Measurements from ENCODE around the gene KCTD5.
"Not testable (repeated sequence)": the region's sequence is repeated elsewhere in the genome, so short reads cannot be mapped to it uniquely, and the experiment has no call there.

KCTD5 gene

DNA sequence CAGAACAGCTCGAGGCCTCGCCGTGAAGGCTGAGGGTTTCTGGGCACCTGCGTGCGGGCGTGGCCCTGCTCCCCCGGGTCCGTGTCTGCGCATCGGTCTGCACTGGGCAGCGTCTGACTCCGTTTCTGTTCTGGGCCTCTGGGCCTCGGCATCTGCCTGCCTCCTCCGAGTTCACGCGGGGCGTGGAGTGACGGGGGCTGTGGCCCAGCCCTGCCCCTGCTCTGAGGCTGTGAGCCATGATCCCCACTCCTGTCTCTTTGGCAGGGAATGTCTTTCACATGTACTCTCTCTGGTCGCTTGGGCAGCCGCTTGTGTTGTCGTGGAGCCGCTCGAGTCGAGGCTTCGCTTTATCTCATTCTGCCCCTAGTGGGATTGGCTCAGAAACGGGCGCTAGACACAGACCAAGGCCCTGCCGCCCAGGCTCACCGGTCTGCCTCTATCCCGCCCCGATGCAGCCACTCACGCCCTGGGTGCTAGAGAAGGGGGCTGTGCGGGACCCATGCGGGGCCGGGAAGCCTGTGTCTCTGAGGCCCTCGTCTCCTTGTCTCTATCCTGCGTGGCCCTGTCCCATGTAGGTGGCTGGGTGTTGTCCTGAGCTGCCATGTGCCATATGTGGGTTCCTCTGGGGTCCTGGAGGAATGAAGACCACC, 14.4 kb downstream of the KCTD5 start:
- not testable (repeated sequence) for DNase-seq (ENCODE audit: low read depth in 2 of 2)

DNA sequence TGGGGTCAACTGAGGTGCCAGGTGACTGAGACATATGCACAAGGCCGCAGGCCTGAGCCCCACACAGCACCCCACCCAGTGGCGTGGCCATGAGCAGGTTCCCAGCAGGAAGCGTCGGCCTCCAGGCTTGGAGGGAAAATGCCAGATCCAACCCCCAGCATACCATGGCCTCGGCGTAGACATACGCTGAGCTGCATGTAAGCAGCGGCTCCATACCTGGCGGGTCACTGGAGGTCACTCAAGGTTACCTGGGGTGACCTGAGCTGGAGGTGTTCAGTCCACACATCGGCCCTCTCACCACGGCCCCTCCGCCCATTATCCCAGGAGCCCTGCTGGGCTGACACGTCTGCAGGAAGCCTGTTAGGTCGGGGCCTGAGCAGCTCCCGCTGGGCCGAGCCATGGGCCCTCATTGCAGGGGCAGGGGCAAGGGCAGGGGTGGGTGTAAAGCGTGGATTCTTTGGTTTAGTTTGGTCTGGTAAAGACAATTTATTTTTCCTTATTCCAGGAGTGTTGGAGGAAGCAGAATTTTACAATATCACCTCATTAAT, 15.2 kb downstream of the KCTD5 start:
- no peak for DNase-seq (ENCODE audit: low read depth in 2 of 2)

DNA sequence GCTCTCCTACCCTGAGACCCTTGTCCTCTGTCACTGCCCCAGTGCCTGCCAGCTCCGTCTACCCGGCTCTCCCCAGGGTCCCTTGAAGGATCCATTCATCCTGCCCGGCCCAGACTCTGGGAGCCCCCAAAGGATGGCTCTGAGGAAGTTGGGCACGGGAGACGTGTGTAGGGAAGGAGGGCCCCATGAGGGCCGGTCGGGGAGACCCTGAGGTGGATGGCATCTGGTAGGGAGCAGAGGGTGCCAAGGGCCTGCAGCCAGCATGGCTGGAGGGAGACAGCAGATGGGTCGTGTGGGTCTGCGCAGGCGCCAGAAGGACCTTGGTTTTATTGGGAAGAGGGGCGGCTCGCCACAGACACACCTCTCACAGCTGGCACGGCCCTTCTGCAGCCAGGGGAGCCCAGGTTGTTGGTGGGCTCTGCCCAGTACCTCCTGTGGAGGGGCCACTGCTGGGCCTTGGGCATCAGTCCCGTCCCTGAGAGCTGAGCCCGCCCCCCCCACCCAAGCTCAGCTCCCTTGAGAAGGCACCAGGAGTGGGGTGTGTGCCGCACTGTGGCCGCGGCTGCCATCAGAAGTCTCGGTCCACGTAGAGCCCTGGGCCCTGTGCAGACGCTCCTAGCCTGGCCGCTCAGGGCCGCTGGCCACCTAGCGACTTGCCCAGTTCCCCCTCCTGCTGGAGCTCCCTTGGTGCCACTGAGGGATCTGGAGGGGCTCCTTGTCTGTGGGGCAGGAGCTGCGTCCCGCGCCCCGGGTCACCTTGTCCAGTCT, 16.0 kb downstream of the KCTD5 start:
- DNase-seq (ENCODE audit: low read depth in 2 of 2): no peak

DNA sequence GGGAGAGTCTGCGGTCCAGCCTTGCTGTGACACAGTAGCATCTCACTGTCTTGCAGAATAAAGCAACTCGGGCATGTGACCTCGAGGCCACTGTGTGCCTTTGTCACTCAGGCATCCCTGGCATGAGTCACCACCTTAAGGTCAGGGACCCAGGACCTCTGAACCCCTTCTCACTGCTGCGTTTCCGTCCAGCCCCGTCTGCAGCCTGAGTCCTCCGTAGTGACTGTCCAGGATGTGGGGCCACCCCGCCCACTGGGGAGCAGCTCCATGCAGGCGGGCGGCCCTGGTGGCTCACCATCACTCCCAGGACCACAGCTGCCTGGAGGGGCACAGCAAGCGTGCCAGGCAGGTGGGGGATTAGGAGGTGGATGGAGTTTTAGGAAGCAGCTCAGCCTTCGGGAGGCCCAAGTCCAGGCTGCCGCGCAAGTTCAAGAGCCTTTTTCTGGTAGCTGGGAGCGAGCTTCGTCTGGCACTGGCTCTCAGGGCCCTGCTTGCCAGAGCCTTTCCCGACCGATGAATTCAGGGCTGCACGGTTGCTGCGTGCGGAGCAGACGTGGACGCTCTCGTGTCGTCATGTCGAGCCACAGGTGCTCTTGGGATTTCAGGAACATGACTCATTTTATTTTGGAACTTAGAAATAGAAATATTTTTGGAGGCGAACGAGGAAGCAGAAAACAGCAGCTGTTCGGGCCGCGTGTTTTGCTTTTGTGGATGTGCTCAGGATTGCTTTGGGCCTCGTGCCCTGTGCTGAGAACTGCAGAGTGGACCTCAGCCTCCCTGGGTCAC, 16.8 kb downstream of the KCTD5 start:
- no peak for DNase-seq (ENCODE audit: low read depth in 2 of 2)

DNA sequence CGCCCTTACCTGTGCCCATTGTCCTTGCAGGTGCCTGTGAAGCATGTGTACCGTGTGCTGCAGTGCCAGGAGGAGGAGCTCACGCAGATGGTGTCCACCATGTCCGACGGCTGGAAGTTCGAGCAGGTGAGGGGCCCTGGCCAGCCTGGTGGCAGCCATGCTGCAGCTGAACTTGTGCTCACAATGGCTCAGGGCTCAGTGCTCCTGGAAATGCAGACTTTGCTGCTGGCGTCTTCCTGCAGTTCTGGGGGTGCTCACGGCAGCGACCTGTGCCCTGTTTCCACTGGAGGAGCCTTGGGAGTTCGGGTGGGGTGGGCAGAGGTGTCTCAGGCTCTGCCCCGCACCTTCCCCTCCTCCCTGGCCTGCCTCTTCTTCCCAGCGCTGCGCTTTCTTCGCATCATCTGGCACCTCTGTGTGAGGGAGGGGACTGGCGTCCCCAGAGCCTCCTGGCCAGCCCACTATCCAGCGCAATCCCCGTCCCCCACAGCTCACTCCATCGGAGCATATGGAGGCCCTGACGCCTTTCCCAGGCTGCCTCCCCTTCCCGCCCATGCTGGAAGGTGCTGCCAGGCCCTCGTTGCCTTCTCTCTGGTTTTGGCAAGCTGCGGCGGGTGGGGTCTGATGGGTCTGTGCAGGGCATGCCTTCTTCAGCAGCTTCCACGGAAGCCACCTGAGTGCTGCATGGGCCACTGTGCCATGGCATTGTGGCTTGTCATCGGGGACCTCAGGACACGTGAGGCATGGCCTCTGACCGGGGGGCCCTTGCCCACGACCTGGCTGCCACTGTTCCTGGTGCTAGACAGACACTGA, 17.7 kb downstream of the KCTD5 start:
- no peak for DNase-seq (ENCODE audit: low read depth in 2 of 2)

DNA sequence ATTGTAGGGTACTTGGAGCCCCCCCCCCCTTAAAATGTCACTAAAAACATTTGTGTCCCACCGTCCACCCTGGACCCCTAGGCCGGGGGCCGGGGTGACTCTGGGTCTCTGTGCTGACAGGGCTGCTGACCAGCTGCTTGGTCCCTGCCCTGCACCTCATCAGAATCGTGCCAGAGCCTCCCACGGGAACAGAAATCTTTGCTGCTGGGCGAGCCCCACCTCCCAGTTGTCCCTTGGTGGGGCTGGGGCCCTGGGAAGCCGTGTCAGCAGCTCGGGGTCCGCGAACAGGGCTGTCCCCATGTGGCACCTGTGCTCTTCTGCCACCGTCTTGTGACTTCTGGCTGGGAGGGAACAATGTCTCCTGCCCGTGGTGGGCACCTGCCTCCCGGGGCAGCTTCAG, 18.5 kb downstream of the KCTD5 start:
- DNase-seq (ENCODE audit: low read depth in 2 of 2): no peak

DNA sequence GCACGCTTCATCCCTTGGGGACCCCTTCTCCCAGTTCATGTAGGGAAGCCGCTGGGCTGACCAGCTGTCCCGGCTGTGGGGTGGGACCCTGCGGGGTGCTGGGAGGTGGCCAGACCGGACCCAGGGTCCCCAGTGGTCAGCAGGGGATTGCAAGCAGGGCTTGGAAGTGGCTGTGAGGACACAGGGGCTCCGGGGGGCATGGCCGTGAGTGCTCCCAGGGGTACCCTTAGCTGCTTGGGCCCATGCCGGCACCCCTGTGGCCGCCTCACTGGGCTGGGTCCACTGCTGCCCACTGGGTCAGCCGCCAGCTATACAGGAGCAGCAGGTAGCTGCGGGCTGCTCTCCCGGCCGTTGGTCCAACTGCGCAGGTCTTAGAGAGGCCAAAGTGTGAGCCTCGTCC, 18.9 kb downstream of the KCTD5 start:
- no peak for DNase-seq (ENCODE audit: low read depth in 2 of 2)

DNA sequence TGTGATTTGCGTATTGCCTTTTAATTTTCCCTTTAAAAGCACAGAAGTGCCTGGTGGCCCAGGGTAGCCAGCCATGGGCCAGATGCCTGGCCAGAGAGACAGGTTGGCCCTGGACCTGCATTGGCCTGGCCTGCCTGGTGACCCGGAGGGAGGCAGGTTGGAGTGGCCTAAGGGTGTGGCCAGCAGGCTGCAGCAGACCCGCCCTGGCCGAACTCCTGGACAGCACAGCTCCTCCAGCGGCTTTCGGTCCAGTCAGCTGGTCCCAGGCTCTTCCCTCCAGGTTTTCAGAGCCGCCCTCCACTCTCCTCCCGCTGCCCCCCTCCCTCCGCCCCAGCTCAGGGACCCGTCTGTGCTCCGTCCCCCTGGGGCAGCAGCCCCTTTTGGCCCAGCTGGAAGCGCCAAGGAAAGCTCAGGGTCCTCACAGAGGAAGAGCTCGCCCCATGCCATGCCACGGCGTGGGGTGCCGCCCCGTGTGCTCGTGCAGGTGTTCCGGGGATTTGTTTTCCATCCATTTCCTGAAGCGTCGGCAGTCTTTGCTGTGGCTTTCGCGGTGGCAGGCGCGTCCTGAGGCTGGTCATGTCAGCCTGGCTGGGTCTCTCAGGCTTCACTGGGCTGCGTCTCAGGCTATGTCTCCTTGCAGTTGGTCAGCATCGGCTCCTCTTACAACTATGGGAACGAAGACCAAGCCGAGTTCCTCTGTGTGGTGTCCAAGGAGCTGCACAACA, 19.6 kb downstream of the KCTD5 start:
- no peak for DNase-seq (ENCODE audit: low read depth in 2 of 2)

DNA sequence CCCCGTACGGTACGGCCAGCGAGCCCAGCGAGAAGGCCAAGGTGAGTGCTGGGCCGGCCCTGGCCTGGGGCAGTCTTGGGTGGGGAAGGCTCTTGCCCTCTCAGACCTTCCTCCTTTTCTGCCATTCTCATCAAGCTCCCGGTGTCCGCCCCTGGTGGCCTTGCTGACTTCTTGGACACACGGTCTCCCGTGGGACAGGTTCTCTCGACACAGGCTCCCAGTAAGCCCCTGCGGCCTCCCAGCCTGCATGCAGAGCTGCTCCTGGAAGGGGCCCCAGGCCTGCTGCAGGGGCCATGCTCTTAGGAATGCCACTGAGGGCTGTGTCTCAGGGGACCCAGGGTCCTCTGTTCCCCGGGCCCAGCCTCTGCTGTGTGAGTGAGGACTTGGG, 20.1 kb downstream of the KCTD5 start:
- DNase-seq (ENCODE audit: low read depth in 2 of 2): no peak

DNA sequence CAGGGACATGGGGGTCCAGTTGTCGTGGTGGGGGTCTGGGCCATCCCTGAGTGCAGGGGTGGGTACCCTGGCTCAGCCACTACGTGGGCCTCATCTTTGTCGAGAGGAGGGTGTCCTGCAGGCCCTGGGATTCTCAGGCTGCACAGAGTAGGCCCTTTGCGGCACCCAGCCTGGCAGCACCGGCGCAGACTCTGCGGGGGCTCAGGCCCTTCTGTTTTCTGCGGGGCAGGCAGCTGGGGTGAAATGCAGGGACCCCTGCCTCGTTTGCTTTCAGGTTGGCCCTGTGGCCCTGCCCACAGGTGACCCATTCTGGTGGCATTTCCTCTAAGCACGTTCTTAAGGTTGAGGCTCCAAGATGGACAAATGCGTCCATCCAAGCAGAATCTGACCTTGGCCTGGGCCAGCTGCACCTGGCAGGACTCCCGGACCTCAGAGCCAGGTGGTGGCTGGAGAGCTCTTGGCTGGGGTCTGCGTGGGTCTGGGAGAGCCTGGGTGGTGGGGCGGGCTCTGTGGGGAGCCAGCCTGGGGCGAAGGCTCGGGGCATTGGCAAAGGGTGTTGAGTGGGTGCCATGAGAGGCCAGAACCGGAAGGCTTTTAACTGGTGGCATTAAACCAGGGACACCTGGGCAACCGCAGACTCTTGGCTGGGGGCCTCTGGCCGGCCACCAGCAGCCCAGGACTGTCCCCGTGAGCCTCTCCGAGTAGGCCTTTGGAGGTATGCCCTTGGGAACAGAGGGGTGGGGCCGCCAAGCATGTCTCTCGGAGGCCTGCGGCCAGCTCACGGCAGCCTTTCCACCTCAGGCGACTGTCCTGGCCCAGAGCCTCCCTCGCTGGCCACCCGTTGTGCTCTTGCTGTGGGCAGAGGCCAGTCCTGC, 20.8 kb downstream of the KCTD5 start:
- no peak for DNase-seq (ENCODE audit: low read depth in 2 of 2)

DNA sequence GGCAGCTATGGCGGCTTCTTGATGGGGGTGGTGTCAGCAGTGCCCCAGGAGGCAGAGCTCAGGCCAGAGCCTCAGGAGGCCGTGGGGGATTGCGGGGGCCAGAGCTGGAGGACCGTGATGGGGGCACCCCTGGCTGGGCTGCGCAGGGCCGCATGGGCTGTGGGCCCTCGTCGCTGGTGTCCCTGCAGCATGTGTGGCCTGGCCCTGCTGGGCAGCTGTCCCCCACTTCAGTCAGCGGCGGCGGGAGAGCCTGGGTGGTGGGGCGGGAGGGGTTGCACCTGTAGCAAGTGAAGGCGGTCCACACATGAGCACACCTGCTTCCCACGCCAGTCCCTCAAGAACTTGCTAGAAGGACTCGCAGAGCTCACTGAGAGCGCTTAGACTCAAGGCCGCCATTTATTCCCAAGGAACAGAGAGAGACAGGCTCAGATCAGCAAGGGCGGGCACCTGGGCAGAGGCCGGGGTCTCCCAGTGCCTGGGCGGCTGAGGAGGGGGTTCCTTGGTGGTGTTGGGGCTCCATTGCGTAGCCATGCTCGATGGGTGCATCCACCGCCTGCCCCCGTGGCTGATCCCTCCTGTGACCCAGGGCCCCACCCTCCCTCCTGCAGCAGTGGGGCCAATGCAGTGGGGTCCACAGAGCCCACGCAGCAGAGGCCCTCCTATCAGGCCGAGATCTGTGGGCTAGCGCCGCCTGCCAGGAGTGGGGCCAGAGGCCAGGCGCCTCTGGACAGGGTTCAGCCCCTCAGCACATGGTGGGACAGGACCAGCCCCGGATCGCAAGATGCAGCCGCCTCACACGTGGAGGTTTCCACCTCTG, 22.1 kb downstream of the KCTD5 start:
- no peak for DNase-seq (ENCODE audit: low read depth in 2 of 2)

DNA sequence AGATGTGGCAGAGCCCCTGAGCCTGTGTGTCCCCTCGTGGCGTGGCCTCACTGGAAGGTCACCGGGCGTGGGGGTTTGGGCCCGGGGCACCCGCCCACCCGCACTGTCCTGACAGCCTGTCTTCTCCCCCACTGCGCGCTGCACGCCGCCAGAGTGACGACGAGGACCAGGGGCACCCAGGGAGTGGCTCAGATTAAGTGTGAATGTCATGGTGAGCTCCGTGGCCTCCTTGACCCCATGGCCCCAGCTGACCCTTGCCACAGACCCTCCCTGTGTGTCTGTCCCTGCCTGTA, 22.6 kb downstream of the KCTD5 start:
- no peak for DNase-seq (ENCODE audit: low read depth in 2 of 2)

DNA sequence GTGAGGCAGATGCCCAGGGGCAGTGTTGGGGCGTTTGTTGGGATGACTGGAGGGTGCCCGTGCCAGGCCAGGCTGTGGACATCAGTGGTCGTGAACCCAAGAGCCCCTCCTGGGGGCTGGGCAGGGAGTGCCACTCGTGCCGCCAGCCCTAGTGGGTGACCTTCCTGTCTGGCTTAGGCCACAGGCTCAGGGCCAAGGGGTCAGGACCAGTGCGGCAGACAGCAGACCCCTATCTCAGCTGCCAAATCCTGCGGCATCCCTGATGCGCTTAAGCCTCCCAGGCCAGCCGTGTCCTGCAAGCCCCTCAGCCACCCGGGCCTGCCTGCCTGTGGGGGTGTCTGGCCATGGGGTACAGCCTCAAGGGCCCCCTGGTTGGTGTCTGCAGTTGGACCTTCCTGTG, 23.0 kb downstream of the KCTD5 start:
- DNase-seq (ENCODE audit: low read depth in 2 of 2): no peak

DNA sequence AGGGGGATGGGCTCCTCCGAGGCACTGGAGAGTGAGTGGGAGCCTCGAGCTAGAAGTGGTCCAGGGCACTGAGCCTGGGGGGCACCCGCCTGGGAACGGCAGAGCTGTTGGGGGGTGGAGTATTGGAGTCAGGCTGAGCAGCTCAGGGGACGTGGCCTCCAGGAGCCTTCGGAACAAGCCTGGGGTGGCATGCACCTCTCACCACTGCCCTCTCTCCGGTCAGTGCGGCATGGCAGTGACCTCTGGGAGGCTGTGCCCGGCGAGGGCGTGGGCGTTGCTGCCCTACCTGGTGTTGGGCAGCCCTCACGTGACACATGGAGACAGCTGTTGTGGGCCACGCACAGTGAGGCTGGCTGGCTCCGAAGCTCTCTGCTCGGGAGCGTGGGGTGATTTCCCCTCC, 23.8 kb downstream of the KCTD5 start:
- no peak for DNase-seq (ENCODE audit: low read depth in 2 of 2)

DNA sequence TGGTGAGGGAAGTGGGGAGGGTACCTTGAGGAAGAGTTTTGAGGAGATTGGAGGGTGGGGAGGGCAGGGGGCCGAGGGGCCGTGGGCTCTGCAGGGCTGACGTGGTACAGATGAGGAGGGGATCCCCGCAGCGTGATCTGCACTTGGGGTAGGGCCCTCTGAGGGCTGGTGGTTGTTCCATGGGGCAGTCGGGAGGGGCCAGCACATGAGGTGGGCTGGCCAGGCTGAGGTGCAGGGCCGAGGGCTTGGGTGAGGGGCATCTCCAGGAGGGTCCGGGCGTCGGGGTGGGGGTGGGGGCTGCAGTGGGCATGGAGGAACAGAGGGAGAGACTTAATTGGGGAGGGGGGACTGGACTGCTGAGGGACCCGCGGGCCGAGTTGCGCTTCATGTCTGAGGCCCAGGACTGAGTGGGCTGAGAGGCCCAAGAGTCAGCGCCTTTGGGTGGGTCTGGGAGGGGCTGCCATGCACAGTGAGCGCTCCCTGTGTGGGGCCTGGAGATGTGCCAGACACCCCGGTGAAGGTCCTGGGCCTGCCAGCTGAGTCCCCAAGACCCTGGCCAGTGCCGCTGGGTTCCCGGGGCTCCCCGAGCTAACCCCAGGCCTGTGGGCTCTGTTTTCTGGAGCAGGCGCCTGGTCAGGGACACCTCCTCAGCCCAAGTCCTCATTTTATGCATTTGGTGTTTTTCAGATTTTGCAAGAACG, 24.4 kb downstream of the KCTD5 start:
- no peak for DNase-seq (ENCODE audit: low read depth in 2 of 2)

DNA sequence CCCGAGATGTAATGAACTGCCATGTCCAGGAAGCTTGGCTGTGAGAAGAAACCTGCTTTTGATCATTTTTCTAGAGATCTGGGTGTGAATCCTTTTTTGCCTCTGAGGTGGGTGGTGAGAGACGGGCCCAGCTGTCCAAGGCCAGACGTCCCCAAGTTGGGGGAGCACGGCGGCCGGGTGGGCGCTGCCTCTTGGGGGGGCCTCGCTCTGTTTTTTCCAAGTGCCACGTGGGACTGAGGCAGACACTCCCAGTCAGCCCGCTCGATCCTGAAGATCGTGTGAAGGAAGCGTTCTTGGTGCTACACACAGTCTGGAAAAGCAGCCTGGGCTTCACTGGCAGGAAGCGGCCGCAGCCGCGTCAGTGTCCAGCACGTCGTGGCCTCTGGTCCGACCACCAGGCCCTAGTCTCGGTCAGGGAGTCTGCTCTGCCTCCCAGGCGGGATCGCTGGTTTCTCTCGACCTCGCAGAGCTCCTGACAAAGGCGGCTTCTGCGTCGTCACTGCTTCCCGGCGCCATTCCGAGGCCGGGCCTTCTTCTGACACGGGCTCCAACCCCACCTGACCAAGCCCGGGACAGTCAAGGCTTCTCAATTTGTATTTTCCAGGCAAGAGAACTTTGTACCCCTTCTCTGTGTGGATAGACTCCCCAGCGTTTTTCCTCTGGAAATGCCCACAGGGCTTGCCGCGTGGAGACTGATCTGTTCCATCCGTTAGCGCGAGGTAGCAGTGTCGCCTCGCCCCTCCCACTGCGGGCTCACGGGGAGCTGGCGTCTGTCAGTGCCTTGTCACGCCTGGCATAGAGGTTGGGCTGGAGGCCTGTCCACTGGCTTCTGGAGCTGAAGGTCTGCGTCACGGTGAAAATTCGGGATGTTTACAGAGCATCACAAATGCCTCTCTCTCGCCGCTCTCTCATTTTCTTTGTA, 25.3 kb downstream of the KCTD5 start:
- no peak for DNase-seq (ENCODE audit: low read depth in 2 of 2)

DNA sequence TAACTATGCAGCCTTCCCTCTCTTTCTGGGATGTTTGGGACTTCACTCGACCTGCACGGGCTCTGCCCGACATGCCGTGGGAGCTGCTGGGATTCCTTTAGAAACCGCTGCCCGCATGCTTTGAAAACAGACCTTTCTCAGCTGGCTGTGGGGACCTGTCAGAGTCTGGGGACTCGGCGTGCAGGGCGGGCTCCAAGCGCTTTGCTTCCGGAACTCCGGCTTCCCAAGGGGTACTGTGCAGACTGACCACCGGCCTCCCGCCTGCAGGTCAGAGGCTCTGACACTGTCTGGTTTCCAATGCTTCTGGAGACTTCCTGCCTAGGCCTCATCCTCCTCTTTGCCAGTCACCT, 25.9 kb downstream of the KCTD5 start:
- no peak for DNase-seq (ENCODE audit: low read depth in 2 of 2)

Measured in stimulated activated CD4-positive, alpha-beta T cell treated with anti-CD3 and anti-CD28 coated beads, Interleukin-15, amount 100 ng/mL, for 48 hours (primary cell).